ENCODE results near the gene ZNF598.

Gene ZNF598

GRCh38 chr16:2009791-2010510, at the start of gene ZNF598:
Gene ZNF598 (minus strand): TSS chr16:2009821.
- DNase-seq: peak; percentile 18 to 82

- DNase-seq: no peak
These were observed 49.3 kb upstream of the ZNF598 start for GRCh38 chr16:2058872-2059271.

GRCh38 chr16:2058420-2058819, 48.8 kb upstream of the ZNF598 start:
- no peak for DNase-seq

GRCh38 chr16:2057438-2057837, 47.8 kb upstream of the ZNF598 start:
- DNase-seq: no peak

- no peak for DNase-seq
These were observed 47.2 kb upstream of the ZNF598 start for GRCh38 chr16:2056681-2057407.

- no peak for DNase-seq
These were observed 46.5 kb upstream of the ZNF598 start for GRCh38 chr16:2056077-2056476.

- DNase-seq: no peak
These were observed 45.1 kb upstream of the ZNF598 start for GRCh38 chr16:2054543-2055245.

GRCh38 chr16:2053897-2054296, 44.3 kb upstream of the ZNF598 start:
- no peak for DNase-seq

GRCh38 chr16:2053211-2053610, 43.6 kb upstream of the ZNF598 start:
- DNase-seq: no peak

- DNase-seq: no peak
These were observed 38.5 kb upstream of the ZNF598 start for GRCh38 chr16:2048116-2048543.

- DNase-seq: peak; percentile 64 to 94
These were observed 37.9 kb upstream of the ZNF598 start, which contains the start of the genes NTHL1 and TSC2 for GRCh38 chr16:2047330-2048115. Gene NTHL1 (minus strand): TSS chr16:2047834. CDS start chr16:2047823, 11 bp downstream. Gene TSC2 (plus strand): TSS chr16:2047985. CDS start chr16:2048616, 631 bp downstream.

- peak in 1 of 2 experiments; percentile 35 for DNase-seq
These were observed 37.3 kb upstream of the ZNF598 start for GRCh38 chr16:2046893-2047329.

GRCh38 chr16:2045965-2046892, 36.6 kb upstream of the ZNF598 start:
- DNase-seq: no peak

- DNase-seq: no peak
These were observed 34.9 kb upstream of the ZNF598 start for GRCh38 chr16:2044541-2044940.

- DNase-seq: no peak
These were observed 34.2 kb upstream of the ZNF598 start for GRCh38 chr16:2043667-2044451.

- DNase-seq: peak in 1 of 2 experiments; percentile 30
These were observed 33.5 kb upstream of the ZNF598 start for GRCh38 chr16:2042986-2043666.

- peak in 1 of 2 experiments; percentile 31 for DNase-seq
These were observed 32.8 kb upstream of the ZNF598 start for GRCh38 chr16:2042171-2042985.

- no peak for DNase-seq
These were observed 31.3 kb upstream of the ZNF598 start for GRCh38 chr16:2040787-2041522.

All from NCI-H526 (cell line).